ENCODE measurements around the gene BBS9.
A peak's percentile ranks its signal among the peaks of the same experiment; 100 is the strongest.

Gene BBS9

GRCh38 chr7:33563651-33564050 lies 434.3 kb downstream of the BBS9 start:
- no peak for DNase-seq

- no peak for DNase-seq
These were observed 448.8 kb downstream of the BBS9 start for GRCh38 chr7:33578166-33578565.

DNA sequence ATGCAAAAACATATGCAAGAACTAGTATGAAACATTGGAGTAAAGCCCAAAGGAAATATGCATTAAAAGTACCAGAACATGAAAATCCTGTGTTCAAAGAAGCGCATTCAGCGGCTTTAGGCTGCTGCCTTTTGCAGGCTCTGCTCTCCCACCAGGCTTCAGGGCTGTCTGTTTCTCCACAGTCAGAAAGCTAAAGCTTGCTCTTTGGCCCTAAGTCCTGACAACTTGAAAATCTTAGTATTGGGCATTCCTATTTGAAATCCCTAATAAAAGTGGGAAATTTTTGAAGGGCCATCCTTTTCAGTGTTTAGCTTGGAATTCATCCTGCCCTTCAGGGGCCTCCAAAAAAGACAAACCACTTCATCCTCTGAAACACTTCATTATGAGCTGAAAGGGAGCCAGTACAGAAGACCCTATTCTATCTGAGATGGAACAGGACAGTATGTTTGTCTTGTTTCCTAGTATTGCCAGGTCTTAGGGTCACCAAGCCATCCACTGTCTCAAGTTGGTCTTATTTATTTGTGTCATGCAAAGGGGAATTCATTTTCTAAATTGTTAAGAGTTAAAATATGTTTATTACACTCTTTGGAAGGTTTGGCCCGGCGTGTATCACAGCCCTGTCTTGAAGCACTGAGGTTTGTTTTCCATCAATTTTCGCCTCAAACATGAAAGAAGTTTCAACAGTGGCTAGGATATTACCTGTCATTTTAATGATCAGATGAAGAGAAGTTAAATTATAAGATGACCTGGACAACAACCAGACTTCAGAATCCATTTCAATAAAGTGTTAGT lies 449.7 kb downstream of the BBS9 start:
- DNase-seq = no peak

GRCh38 chr7:33579673-33579960 lies 450.3 kb downstream of the BBS9 start:
- DNase-seq = no peak

GRCh38 chr7:33581236-33581635 lies 451.9 kb downstream of the BBS9 start:
- DNase-seq = no peak

GRCh38 chr7:33582104-33582503 lies 452.7 kb downstream of the BBS9 start:
- no peak for DNase-seq

DNA sequence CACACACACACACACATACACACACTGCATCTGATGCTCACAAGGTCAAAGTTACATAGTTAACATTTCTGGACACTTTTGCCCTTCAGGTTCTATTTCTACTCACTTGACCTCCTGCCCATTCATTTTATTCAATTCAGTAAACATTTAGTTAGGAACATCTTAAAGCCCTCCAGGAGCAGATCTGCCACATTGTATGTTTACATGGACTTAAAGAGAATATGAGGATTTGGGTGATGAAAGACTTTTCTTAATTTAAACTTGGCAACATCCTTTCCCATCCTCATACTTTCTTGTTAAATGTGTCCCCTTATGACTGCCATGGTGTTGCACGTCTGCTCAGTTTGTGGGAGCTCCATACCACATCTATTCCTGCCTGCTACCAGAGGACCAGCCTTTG lies 453.2 kb downstream of the BBS9 start:
- DNase-seq = no peak

GRCh38 chr7:33589911-33590310 lies 460.5 kb downstream of the BBS9 start:
- DNase-seq = no peak

DNA sequence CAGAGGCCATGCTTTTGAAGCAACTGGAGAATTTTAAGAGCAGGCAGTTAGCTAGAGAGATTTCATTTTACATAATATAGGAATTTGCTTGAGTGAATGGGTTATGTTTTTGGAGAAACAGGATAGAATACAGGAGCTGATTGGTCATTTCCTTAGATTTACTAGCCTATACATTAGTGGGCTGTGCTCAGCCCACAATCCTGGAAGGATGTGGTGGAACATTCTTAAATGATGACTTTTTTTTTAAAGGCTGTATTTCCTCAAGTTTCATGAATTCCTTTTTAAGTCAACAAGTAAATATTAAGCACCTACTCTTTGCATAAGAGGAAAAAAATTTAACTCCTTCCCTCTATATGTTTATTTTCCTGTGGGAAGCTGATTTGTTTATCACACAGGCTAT lies 461.6 kb downstream of the BBS9 start:
- DNase-seq = no peak

GRCh38 chr7:33591490-33591889 lies 462.1 kb downstream of the BBS9 start:
- DNase-seq = no peak

- DNase-seq = no peak
These were observed 463.4 kb downstream of the BBS9 start for GRCh38 chr7:33592718-33593117.

DNA sequence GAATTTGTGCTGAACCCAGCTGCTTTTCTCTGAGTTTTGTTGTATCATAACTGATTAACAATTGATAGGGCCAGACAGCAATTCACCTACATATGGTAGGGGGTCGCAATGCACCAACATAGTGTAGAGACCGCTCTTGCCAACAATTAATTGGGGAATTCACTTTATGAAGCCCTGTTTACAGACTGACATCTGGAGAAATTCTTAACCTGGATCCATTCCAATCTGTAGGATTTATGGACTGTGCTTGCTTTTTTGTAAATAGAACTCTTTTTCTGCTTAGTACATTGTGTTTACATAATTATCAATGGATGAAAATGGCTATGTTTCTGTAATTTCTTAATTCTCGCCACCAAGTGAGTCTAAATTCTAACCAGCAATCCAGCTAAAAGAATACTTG lies 464.2 kb downstream of the BBS9 start:
- DNase-seq = peak; percentile 40

- no peak for DNase-seq
These were observed 467.3 kb downstream of the BBS9 start for GRCh38 chr7:33596686-33597085.

GRCh38 chr7:33597181-33597580 lies 467.8 kb downstream of the BBS9 start:
- no peak for DNase-seq

GRCh38 chr7:33601101-33601500 lies 471.7 kb downstream of the BBS9 start:
- no peak for DNase-seq

DNA sequence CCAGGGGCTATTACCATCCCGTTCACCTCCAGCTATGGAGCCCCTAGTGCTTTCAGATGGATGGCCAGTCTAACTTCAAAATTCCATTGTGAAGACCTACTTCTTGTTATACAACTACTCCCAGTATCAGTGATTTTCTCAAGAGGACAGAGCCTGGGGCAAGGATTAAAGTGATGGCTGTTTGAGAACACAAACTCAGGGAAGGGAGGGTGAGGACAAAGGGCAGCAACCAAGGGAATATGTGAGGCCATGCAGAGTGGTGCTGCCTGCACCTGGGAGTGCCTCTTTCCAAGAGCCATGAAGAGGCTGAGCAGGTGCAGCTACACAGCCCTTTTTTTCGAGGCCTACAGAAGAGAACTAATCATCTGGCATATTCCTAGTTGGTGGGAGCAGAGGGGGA lies 472.5 kb downstream of the BBS9 start:
- no peak for DNase-seq

DNA sequence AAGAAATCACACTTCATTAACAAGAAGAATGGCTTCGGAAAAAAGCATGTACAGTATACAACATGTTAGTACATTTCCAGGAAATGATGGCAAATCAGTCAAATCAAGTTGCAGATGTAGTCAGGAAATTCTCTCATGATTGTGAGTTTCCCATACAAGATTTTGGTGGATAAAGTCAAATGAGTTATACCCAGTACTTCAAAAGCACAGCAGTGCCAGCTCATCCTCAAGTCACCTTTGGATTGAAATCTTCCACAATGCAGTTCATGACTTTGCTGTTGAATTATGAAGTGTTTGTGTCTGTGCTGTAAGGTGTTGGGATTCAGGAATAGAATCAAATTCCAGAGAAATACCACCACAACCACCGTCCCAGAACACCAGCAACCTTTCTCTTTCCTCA lies 474.7 kb downstream of the BBS9 start:
- no peak for DNase-seq

DNA sequence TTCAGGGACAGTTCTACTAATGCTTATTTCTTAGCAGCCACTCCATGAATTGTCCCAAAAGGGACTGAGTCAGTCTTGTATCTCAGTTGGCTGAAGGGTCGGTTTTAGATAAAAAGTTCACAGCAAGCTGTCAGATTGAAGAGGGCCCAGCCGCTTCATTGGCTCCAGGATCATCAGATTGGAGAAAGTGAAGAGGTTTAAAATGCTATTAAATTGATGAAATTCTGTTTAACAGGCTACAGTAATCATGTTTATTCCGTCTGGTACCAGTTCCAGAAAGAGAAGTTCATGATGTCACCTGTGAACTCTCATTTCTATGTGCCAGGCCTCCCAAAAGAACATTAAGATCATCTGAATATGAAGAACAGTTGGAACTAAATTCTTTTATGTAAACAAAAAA lies 481.6 kb downstream of the BBS9 start:
- no peak for DNase-seq

DNA sequence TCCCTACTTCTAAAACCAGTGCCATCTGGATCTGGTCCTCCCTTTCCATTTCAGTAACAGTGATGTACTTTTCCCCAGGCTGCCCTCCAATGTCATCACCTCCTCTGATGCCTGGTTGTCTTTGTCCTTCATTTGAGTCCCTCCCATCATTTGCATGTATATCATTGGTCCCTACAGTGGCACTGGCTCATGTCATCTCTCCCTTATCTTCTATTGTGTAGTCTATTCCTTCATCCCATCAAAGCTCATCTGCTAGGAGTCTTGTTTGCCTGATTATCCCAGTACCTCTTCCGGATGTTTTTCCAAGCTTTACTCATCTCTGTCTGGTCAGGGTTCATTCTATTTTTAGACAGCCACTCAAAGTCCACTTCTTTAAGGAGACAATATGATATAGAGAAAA lies 483.1 kb downstream of the BBS9 start:
- DNase-seq = no peak

GRCh38 chr7:33614357-33615117 lies 485.2 kb downstream of the BBS9 start:
- no peak for DNase-seq

DNA sequence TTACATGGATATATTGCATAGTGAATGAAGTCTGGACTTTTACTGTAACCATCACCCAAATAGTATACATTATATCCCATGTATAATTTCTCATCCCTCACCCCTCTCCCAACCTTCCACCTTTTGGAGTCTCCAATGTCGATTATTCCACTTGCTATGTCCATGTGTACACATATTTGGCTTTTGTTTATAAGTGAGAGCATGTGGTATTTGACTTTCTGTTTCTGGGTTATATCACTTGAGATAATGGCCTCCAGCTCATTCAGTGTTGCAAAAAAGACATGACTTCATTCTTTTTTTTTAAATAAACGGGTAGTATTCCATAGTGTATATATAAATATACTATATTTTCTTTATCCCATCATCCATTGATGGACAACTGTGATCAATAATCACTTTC lies 487.4 kb downstream of the BBS9 start:
- no peak for DNase-seq

GRCh38 chr7:33619264-33619663 lies 489.9 kb downstream of the BBS9 start:
- DNase-seq = no peak

GRCh38 chr7:33623267-33623666 lies 493.9 kb downstream of the BBS9 start:
- no peak for DNase-seq

DNA sequence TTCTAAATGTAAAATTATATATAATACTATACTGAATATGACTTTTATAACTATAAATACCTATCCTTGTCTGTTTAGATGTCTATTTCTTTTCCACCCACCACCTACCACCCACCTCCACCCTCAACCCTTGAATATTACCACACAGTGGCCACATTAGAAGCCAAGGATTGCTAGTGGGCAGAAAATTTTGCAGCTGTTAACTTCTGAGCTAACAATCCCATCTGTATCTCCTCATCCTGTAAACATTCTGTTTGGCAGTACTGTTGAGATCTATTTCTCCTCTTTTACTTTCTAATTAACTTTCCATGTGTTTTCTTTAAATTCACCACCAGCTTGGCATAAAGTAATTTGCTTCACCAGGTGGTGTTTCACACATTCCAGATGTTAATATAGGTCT lies 494.9 kb downstream of the BBS9 start:
- no peak for DNase-seq

DNA sequence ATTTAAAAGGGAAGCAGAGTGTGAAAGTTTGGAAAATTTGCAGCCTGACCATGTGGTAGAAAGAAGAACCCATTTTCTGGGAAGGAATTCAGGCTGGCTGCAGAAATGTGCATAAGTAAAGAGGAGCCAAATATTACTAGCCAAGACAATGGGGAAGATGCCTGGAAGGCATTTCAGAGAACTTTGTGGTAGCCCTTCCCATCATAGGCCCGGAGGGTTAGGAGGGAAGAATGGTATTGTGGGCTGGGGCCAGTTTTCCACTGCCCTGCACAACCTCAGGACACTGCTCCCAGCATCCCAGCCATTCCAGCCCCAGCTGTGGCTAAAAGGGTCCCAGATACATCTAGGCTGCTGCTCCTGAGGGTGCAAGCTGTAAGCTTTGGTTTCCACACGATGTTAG lies 497.5 kb downstream of the BBS9 start:
- no peak for DNase-seq

Measured in NCI-H446 treated with DMSO at 0.1 percent for 48 hours (cell line).